DOHH2 (cell line): ENCODE results near the gene ZBTB9.

Experiments used
- H3F3A ChIP-seq: fragments of 200-600 bp; sonication (generic), shearing (Covaris generic); 2 replicates; pipeline ENCODE4 v1.6.0; 2016; ENCODE audit warnings: antibody characterized with exemption, mild to moderate bottlenecking; ENCODE audit not compliant: control insufficient read depth, insufficient read depth
- H3K27ac ChIP-seq: fragments of 200-600 bp; sonication (generic); 2 replicates; pipeline ENCODE4 v1.5.1; 2014; ENCODE audit warnings: low read depth, mild to moderate bottlenecking, low read length, moderate library complexity
- H3K27me3 ChIP-seq: fragments of 200-600 bp; sonication (generic); 2 replicates; pipeline ENCODE4 v1.6.1; 2014; ENCODE audit warnings: mild to moderate bottlenecking, low read length, mixed read lengths; ENCODE audit not compliant: control insufficient read depth
- H3K36me3 ChIP-seq: fragments of 200-600 bp; sonication (generic); 2 replicates; pipeline ENCODE4 v1.6.1; 2014; ENCODE audit warnings: mild to moderate bottlenecking, low read length, moderate library complexity, mixed read lengths; ENCODE audit not compliant: control insufficient read depth
- H3K4me1 ChIP-seq: fragments of 200-600 bp; sonication (generic); 2 replicates; pipeline ENCODE4 v1.6.1; 2014; ENCODE audit warnings: mild to moderate bottlenecking, low read length, mixed read lengths; ENCODE audit not compliant: control insufficient read depth
- H3K4me2 ChIP-seq: fragments of 200-600 bp; sonication (generic); 2 replicates; pipeline ENCODE4 v1.6.0; 2014; ENCODE audit warnings: mild to moderate bottlenecking, low read length, moderate library complexity
- H3K4me3 ChIP-seq: fragments of 200-600 bp; sonication (generic); 2 replicates; pipeline ENCODE4 v1.5.1; 2014; ENCODE audit warnings: mild to moderate bottlenecking, low read length, mixed read lengths
- H3K79me2 ChIP-seq: fragments of 200-600 bp; sonication (generic); 2 replicates; pipeline ENCODE4 v1.6.1; 2014; ENCODE audit warnings: mild to moderate bottlenecking, low read length, mixed read lengths; ENCODE audit not compliant: control insufficient read depth
- H3K9me2 ChIP-seq: fragments of 200-600 bp; sonication (generic); replicated peaks from 2 replicates; pipeline ENCODE4 v1.6.1; 2014; ENCODE audit warnings: mild to moderate bottlenecking, low read length, mixed read lengths; ENCODE audit not compliant: control insufficient read depth
- H3K9me3 ChIP-seq: fragments of 200-600 bp; sonication (generic); 2 replicates; pipeline ENCODE4 v1.6.1; 2014; ENCODE audit warnings: antibody characterized with exemption, low read length, mixed read lengths; ENCODE audit not compliant: control insufficient read depth, insufficient read depth
- H4K20me1 ChIP-seq: fragments of 200-600 bp; sonication (generic); 2 replicates; pipeline ENCODE4 v1.6.0; 2014; ENCODE audit warnings: low read depth, mild to moderate bottlenecking, antibody characterized with exemption, low read length, moderate library complexity; ENCODE audit not compliant: control insufficient read depth, insufficient read depth
- EZH2phosphoT487 ChIP-seq: fragments of 200-600 bp; sonication (generic); IDR thresholded peaks from 2 replicates; pipeline ENCODE4 v1.6.1; 2017; ENCODE audit warnings: borderline replicate concordance, mild to moderate bottlenecking, antibody characterized with exemption, low read length, moderate library complexity, mixed read lengths
- TF ChIP-seq, protein P1 (sequence below): fragments of 200-600 bp; sonication (generic); IDR thresholded peaks from one replicate; pipeline ENCODE4 v1.5.1; 2014; ENCODE audit warnings: antibody characterized with exemption, mild to moderate bottlenecking, low read depth, low read length; ENCODE audit not compliant: poor library complexity, severe bottlenecking

Gene ZBTB9

DNA sequence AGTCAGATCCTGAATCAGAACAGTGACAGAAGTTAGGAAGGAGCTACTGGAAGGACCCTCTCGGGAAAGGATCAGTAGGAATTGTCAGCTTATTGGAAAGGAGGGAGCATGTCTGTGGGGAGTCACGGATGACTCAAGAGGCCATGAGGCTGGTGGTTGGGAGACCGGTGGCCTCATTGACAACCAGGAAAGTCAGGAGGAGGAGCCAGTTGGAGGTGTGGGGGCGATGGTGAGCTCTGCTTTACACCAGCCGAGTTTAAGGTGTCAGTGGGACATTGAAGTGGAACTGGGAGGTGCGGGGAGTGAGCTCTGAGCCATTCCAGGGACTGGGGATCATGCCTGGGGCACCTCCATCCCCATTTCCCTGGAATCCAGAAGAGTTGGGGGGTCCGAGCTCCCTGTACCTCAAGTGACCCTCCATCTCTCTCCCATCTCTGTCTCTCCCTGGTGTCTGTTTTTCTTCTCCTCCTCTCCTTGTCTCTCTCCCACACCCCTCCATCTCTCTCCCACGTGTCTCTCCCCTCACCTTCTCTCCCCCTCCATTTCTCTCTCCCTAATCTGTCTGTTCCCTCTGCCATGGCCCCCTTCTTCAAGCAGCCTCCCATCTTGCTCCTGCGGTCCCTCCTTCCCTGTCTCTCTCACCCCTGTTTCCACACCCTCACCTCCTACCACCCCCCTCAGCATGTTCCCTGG, 14.3 kb upstream of the ZBTB9 start:
- no peak overlapping the region for H3K4me2 ChIP-seq
- H3K9me3 ChIP-seq = no peaks in the 10 kb centered on the region
- H3K9me2 ChIP-seq = no peaks in the 10 kb centered on the region
- no peaks in the 10 kb centered on the region for H3K27me3 ChIP-seq
- H4K20me1 ChIP-seq = no peaks in the 10 kb centered on the region
- H3K36me3 ChIP-seq = peaks cover 71% of the 10 kb centered on the region
- H3K4me3 ChIP-seq = no peak overlapping the region
- H3K27ac ChIP-seq = no peak overlapping the region
- 0 out of 2 replicates have a peak, but pooled peaks cover 3% of the 10 kb centered on the region for H3F3A ChIP-seq
- no peak for TF ChIP-seq EZH2phosphoT487
- TF ChIP-seq, protein P1, sequence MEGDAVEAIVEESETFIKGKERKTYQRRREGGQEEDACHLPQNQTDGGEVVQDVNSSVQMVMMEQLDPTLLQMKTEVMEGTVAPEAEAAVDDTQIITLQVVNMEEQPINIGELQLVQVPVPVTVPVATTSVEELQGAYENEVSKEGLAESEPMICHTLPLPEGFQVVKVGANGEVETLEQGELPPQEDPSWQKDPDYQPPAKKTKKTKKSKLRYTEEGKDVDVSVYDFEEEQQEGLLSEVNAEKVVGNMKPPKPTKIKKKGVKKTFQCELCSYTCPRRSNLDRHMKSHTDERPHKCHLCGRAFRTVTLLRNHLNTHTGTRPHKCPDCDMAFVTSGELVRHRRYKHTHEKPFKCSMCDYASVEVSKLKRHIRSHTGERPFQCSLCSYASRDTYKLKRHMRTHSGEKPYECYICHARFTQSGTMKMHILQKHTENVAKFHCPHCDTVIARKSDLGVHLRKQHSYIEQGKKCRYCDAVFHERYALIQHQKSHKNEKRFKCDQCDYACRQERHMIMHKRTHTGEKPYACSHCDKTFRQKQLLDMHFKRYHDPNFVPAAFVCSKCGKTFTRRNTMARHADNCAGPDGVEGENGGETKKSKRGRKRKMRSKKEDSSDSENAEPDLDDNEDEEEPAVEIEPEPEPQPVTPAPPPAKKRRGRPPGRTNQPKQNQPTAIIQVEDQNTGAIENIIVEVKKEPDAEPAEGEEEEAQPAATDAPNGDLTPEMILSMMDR = no peak
- no peaks in the 10 kb centered on the region for H3K4me1 ChIP-seq
- no peaks in the 10 kb centered on the region for H3K79me2 ChIP-seq

DNA sequence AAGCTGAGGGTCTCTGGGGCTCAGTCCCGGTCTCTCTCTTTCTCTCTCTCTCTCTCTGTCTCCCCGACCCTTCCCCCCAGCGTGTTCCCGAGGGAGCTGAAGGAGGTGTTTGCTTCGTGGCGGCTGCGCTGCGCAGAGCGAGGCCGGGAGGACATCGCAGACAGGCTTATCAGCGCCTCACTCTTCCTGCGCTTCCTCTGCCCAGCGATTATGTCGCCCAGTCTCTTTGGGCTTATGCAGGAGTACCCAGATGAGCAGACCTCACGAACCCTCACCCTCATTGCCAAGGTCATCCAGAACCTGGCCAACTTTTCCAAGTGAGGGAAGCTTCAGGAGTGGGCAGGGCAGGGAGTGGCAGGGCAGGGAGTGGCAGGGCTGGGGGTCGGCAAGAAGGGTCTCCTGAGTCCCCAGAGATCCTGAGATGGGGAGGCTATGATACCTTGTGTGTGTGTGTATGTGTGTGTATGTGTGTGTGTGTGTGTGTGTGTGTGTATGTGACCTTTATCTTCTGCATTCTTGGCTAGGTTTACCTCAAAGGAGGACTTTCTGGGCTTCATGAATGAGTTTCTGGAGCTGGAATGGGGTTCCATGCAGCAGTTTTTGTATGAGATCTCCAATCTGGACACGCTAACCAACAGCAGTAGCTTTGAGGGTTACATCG, 13.6 kb upstream of the ZBTB9 start:
- Histone ChIP-seq H3K9me3 (no peaks in the 10 kb centered on the region), H3K4me2 (no peak overlapping the region), H3K27me3 (no peaks in the 10 kb centered on the region), H3K4me3 (no peak overlapping the region), H3K79me2 (no peaks in the 10 kb centered on the region), H3F3A (0 out of 2 replicates have a peak, but pooled peaks cover 3% of the 10 kb centered on the region), H3K27ac (no peak overlapping the region), H4K20me1 (no peaks in the 10 kb centered on the region), H3K9me2 (no peaks in the 10 kb centered on the region), H3K4me1 (no peaks in the 10 kb centered on the region), H3K36me3 (peaks cover 67% of the 10 kb centered on the region)
- TF ChIP-seq EZH2phosphoT487 = no peak

DNA sequence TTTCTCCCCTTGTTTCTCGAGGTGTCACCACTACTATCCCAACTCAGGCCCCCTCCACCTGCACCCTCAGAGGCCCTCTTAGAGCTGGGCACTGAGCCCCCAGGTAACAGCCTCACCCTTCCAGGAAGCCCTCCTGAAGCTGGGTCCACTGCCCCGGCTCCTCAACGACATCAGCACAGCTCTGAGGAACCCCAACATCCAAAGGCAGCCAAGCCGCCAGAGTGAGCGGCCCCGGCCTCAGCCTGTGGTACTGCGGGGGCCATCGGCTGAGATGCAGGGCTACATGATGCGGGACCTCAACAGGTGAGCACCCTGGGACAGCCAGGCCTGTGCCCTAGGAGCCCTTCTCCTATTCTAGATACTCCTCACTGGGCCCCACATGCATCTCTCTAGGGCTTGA, 12.9 kb upstream of the ZBTB9 start:
- peaks cover 68% of the 10 kb centered on the region for H3K36me3 ChIP-seq
- no peaks in the 10 kb centered on the region for H4K20me1 ChIP-seq
- 0 out of 2 replicates have a peak, but pooled peaks cover 3% of the 10 kb centered on the region for H3F3A ChIP-seq
- no peaks in the 10 kb centered on the region for H3K9me2 ChIP-seq
- no peaks in the 10 kb centered on the region for H3K9me3 ChIP-seq
- H3K27ac ChIP-seq = no peak overlapping the region
- H3K4me2 ChIP-seq = no peak overlapping the region
- no peaks in the 10 kb centered on the region for H3K79me2 ChIP-seq
- H3K4me1 ChIP-seq = no peaks in the 10 kb centered on the region
- H3K4me3 ChIP-seq = no peak overlapping the region
- no peaks in the 10 kb centered on the region for H3K27me3 ChIP-seq
- no peak for TF ChIP-seq EZH2phosphoT487
- TF ChIP-seq, protein P1 = no peak

DNA sequence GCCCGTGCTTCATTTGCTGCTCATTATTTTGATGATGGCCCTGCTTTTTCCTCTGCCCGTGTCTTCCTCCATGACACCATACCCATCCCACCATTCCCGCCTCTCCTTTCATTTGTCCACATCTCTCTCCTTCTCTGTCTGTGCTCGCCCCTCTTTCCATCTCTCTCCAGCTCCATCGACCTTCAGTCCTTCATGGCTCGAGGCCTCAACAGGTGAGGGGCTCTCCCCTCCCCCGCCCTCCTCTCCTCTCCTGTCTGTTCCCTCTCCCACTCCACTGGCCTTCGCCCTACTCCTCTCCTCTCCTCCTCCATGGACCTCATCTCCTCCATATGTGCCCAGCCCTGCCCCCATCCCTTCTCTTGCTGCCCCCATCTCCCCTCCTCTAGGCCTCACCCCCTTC, 12.1 kb upstream of the ZBTB9 start:
- H3K27me3 ChIP-seq = no peaks in the 10 kb centered on the region
- 0 out of 2 replicates have a peak, but pooled peaks cover 3% of the 10 kb centered on the region for H3F3A ChIP-seq
- no peaks in the 10 kb centered on the region for H3K9me2 ChIP-seq
- no peak overlapping the region for H3K4me2 ChIP-seq
- H4K20me1 ChIP-seq = no peaks in the 10 kb centered on the region
- H3K36me3 ChIP-seq = peaks cover 60% of the 10 kb centered on the region
- no peak overlapping the region for H3K4me3 ChIP-seq
- no peaks in the 10 kb centered on the region for H3K4me1 ChIP-seq
- no peak overlapping the region for H3K27ac ChIP-seq
- no peaks in the 10 kb centered on the region for H3K9me3 ChIP-seq
- no peaks in the 10 kb centered on the region for H3K79me2 ChIP-seq
- TF ChIP-seq EZH2phosphoT487 = no peak
- TF ChIP-seq, protein P1 = no peak
